OCI-LY1 (cell line): ENCODE results near the gene TBC1D20.

Experiments used
- H2AFZ ChIP-seq: fragments of 200-600 bp; sonication (generic), shearing (Covaris generic); 2 replicates; pipeline ENCODE4 v1.6.0; 2014; ENCODE audit warnings: antibody characterized with exemption, mild to moderate bottlenecking, low read length
- H3F3A ChIP-seq: fragments of 200-600 bp; sonication (generic), shearing (Covaris generic); 2 replicates; pipeline ENCODE4 v1.6.0; 2014; ENCODE audit warnings: mild to moderate bottlenecking, antibody characterized with exemption, low read length, moderate library complexity; ENCODE audit not compliant: insufficient read depth
- H3K27ac ChIP-seq: fragments of 200-600 bp; sonication (generic); 2 replicates; pipeline ENCODE4 v1.5.1; 2014; ENCODE audit warnings: low read length, mixed run types, mild to moderate bottlenecking, low read depth; ENCODE audit not compliant: poor library complexity, severe bottlenecking
- H3K27me3 ChIP-seq: fragments of 200-600 bp; sonication (generic); 2 replicates; pipeline ENCODE4 v1.6.0; 2014; ENCODE audit warnings: antibody characterized with exemption, mild to moderate bottlenecking, low read length, moderate library complexity; ENCODE audit not compliant: insufficient read depth
- H3K36me3 ChIP-seq: fragments of 200-600 bp; sonication (generic); 2 replicates; pipeline ENCODE4 v1.6.1; 2014; ENCODE audit warnings: mild to moderate bottlenecking, antibody characterized with exemption, low read length, moderate library complexity, mixed read lengths; ENCODE audit not compliant: insufficient read depth
- H3K4me1 ChIP-seq: fragments of 200-600 bp; sonication (generic); 2 replicates; pipeline ENCODE4 v1.5.1; 2014; ENCODE audit warnings: mild to moderate bottlenecking, low read length, moderate library complexity; ENCODE audit not compliant: insufficient read depth, severe bottlenecking
- H3K4me2 ChIP-seq: fragments of 200-600 bp; sonication (generic), shearing (Covaris generic); 2 replicates; pipeline ENCODE4 v1.6.1; 2014; ENCODE audit warnings: low read length
- H3K4me3 ChIP-seq: fragments of 200-600 bp; sonication (generic); 2 replicates; pipeline ENCODE4 v1.5.1; 2014; ENCODE audit warnings: low read length, low read depth, mild to moderate bottlenecking, mixed read lengths; ENCODE audit not compliant: poor library complexity, severe bottlenecking
- H3K79me2 ChIP-seq: fragments of 200-600 bp; shearing (Covaris generic); 2 replicates; pipeline ENCODE4 v1.6.1; 2016; ENCODE audit warnings: mixed run types, low read length, mixed read lengths; ENCODE audit not compliant: insufficient read depth
- H3K9ac ChIP-seq: fragments of 200-600 bp; sonication (generic), shearing (Covaris generic); 2 replicates; pipeline ENCODE4 v1.6.1; 2014; ENCODE audit warnings: mild to moderate bottlenecking, low read length, mixed read lengths
- H3K9me2 ChIP-seq: fragments of 200-600 bp; sonication (generic), shearing (Covaris generic); 2 replicates; pipeline ENCODE4 v1.6.1; 2014; ENCODE audit warnings: low read depth, mild to moderate bottlenecking, low read length, mixed read lengths
- H3K9me3 ChIP-seq: fragments of 200-600 bp; shearing (Covaris generic); 2 replicates; pipeline ENCODE4 v1.6.1; 2014; ENCODE audit warnings: low read length, mixed read lengths
- H4K20me1 ChIP-seq: fragments of 200-600 bp; sonication (generic), shearing (Covaris generic); 2 replicates; pipeline ENCODE4 v1.6.0; 2016; ENCODE audit warnings: mild to moderate bottlenecking, low read length; ENCODE audit not compliant: insufficient read depth
- CTCF ChIP-seq: fragments of 200-600 bp; sonication (generic), shearing (Covaris generic); IDR thresholded peaks from 2 replicates; pipeline ENCODE4 v1.5.1; 2017; ENCODE audit warnings: mild to moderate bottlenecking, antibody characterized with exemption, low read length, moderate library complexity, mixed read lengths
- EZH2 ChIP-seq: fragments of 200-600 bp; sonication (generic), shearing (Covaris generic); IDR thresholded peaks from 2 replicates; pipeline ENCODE4 v1.8.0; 2017; ENCODE audit warnings: borderline replicate concordance, mixed run types, mild to moderate bottlenecking, antibody characterized with exemption, low read length, moderate library complexity, mixed read lengths

TBC1D20 gene

GRCh38 chr20:403582-403957 lies 58.8 kb downstream of the TBC1D20 start:
- no peak overlapping the region for H3K4me3 ChIP-seq
- H3K27me3 ChIP-seq = no peaks in the 10 kb centered on the region
- H3K4me1 ChIP-seq = peaks cover 30% of the 10 kb centered on the region
- H3K9ac ChIP-seq = no peak overlapping the region
- TF ChIP-seq EZH2 (no peak), CTCF (no peak)
- no peaks in the 10 kb centered on the region for H3F3A ChIP-seq
- H3K79me2 ChIP-seq = peaks cover 2% of the 10 kb centered on the region; the same call in 1 of the 2 replicates
- no peak overlapping the region for H3K4me2 ChIP-seq
- H3K36me3 ChIP-seq = peaks cover 3% of the 10 kb centered on the region; the same call in 1 of the 2 replicates
- no peak overlapping the region for H2AFZ ChIP-seq
- no peaks in the 10 kb centered on the region for H4K20me1 ChIP-seq
- H3K27ac ChIP-seq = no peak overlapping the region
- H3K9me2 ChIP-seq = no peaks in the 10 kb centered on the region
- no peaks in the 10 kb centered on the region for H3K9me3 ChIP-seq

- Histone ChIP-seq H3K9ac (no peak overlapping the region), H3K4me2 (no peak overlapping the region), H3K4me3 (no peak overlapping the region)
These were observed 59.3 kb downstream of the TBC1D20 start for GRCh38 chr20:402898-403581.

GRCh38 chr20:402496-402885 lies 59.8 kb downstream of the TBC1D20 start:
- Histone ChIP-seq H3K9ac (no peak overlapping the region), H2AFZ (no peak overlapping the region), H3K4me2 (no peak overlapping the region), H3K27me3 (no peaks in the 10 kb centered on the region), H3K9me3 (no peaks in the 10 kb centered on the region), H3K4me1 (peaks cover 30% of the 10 kb centered on the region), H3K27ac (no peak overlapping the region), H3K4me3 (no peak overlapping the region), H3K79me2 (no peaks in the 10 kb centered on the region), H3K36me3 (peaks cover 6% of the 10 kb centered on the region), H3F3A (no peaks in the 10 kb centered on the region), H3K9me2 (no peaks in the 10 kb centered on the region), H4K20me1 (no peaks in the 10 kb centered on the region)
- TF ChIP-seq EZH2 (no peak), CTCF (no peak)

More at GRCh38 chr20:402898-403581, 59.3 kb downstream of the TBC1D20 start:
- Histone ChIP-seq H3F3A (no peaks in the 10 kb centered on the region), H3K27ac (no peak overlapping the region), H2AFZ (no peak overlapping the region), H3K9me2 (no peaks in the 10 kb centered on the region), H3K27me3 (no peaks in the 10 kb centered on the region), H3K36me3 (0 out of 2 replicates have a peak, but pooled peaks cover under 1% of the 10 kb centered on the region), H3K4me1 (peaks cover 30% of the 10 kb centered on the region), H3K9me3 (no peaks in the 10 kb centered on the region), H3K79me2 (no peaks in the 10 kb centered on the region), H4K20me1 (no peaks in the 10 kb centered on the region)
- TF ChIP-seq CTCF (no peak), EZH2 (no peak)
